Spleen (tissue), 11 donors: Measurements from ENCODE around the gene TMEM30A. TPM values are rescaled to one million over a fixed set of nuclear protein-coding genes. Genes with fewer than 3 reads are reported as not detected.

ENCODE experiments used
- DNase-seq: peaks from one replicate; pipeline ENCODE4 v3.0.0-alpha.2; 2020
- H3K27ac ChIP-seq, 8 donors: fragments of 200-600 bp; sonication (generic) in 7 of 8; 1 replicate in 4 of 8; 2 replicates in 4 of 8; pipeline versions ENCODE4 v1.5.0 to v1.8.0; 2016 to 2021; ENCODE audit warnings: inconsistent platforms in 4 of 8, mild to moderate bottlenecking in 4 of 8, moderate library complexity in 1 of 8
- H3K27me3 ChIP-seq, 7 donors: fragments of 200-600 bp; sonication (generic) in 6 of 7; replicated peaks in 1 of 7; 1 replicate in 4 of 7; 2 replicates in 3 of 7; pipeline versions ENCODE4 v1.5.0 to v1.8.0; 2016 to 2021; ENCODE audit warnings: inconsistent platforms in 3 of 7, mild to moderate bottlenecking in 1 of 7
- H3K36me3 ChIP-seq, 6 donors: fragments of 200-600 bp; sonication (generic) in 5 of 6; 1 replicate in 4 of 6; 2 replicates in 2 of 6; pipeline versions ENCODE4 v1.5.0 to v1.8.0; 2016 to 2021; ENCODE audit warnings: inconsistent platforms in 2 of 6
- H3K4me1 ChIP-seq, 6 donors: fragments of 200-600 bp; sonication (generic) in 5 of 6; 1 replicate in 3 of 6; 2 replicates in 3 of 6; pipeline versions ENCODE4 v1.5.0 to v1.8.0; 2016 to 2021; ENCODE audit warnings: inconsistent platforms in 3 of 6
- H3K4me3 ChIP-seq, 8 donors: fragments of 200-600 bp; sonication (generic) in 7 of 8; 1 replicate in 4 of 8; 2 replicates in 4 of 8; pipeline versions ENCODE4 v1.5.0 to v1.8.0; 2016 to 2021; ENCODE audit warnings: inconsistent platforms in 4 of 8, mild to moderate bottlenecking in 4 of 8, moderate library complexity in 2 of 8
- H3K9me3 ChIP-seq, 8 donors: fragments of 200-600 bp; sonication (generic) in 7 of 8; 1 replicate in 4 of 8; 2 replicates in 4 of 8; pipeline versions ENCODE4 v1.5.0 to v1.8.0; 2016 to 2021; ENCODE audit warnings: inconsistent platforms in 4 of 8
- POLR2A ChIP-seq, 3 donors: fragments of 450-650 bp; IDR thresholded peaks; one replicate each; pipeline ENCODE4 v1.5.1; 2017; ENCODE audit warnings: antibody characterized with exemption in 3 of 3, mild to moderate bottlenecking in 1 of 3
- POLR2AphosphoS5 ChIP-seq, 3 donors: sonication (generic); formaldehyde crosslinking; IDR thresholded peaks; one replicate each; pipeline ENCODE4 v1.5.1; 2017; ENCODE audit warnings: antibody characterized with exemption in 3 of 3
- WGBS, 5 donors: extraction: QIAGEN DNeasy Blood & Tissue Kit in 3 of 5; methylation state at CpG; one replicate each; pipeline versions ENCODE4 v1.1.5 to v1.1.7; 2013 to 2018; 5-methylcytosine and 5-hydroxymethylcytosine counted together
- intact Hi-C: fragments of 100-400 bp; cut with DNase I; formaldehyde crosslinking; loops from one replicate; pipeline ENCODE4 v1.15.0; 2023; ENCODE audit warnings: low total_unique reads
- polyA plus RNA-seq, 3 donors: library from polyadenylated mRNA; stranded (reverse); fragments of 200-250 nt; gene quantifications; one replicate each; pipeline ENCODE4 v1.2.1, GENCODE V29; 2013
- total RNA-seq, 7 donors: library from RNA; depleted of rRNA in 3 of 7; stranded (reverse); fragments of >200 nt in 3 of 7; fragmentation: NEBNext Ultra II Directional in 4 of 7; extraction: Animal tissue kit (Norgen Biotek cat#: 25700) in 4 of 7; gene quantifications; one replicate each; pipeline versions ENCODE4 v1.1.0 to v1.2.1, GENCODE V29; 2016 to 2021
- TF ChIP-seq, protein P1 (sequence below), 11 experiments: fragments of 200-600 bp in 7 of 11; fragments of 450-650 bp in 4 of 11; sonication (generic) in 4 of 11; IDR thresholded peaks in 8 of 11; conservative IDR thresholded peaks in 3 of 11; 1 replicate in 7 of 11; 2 replicates in 4 of 11; pipeline versions ENCODE4 v1.4.0 to v1.8.0; 2016 to 2021; ENCODE audit warnings: antibody characterized with exemption in 11 of 11, inconsistent platforms in 4 of 11, mild to moderate bottlenecking in 1 of 11
- donor health status: healthy with polysubstance abuse.
- donor health status: DM: no; HTN: no; CAD: no; lungs with moderate emphysema.
- donor health status: DM: no; HTN: no; CAD: no.
- donor health status: Bipolar disorder and iron deficiency.
- donor health status: healthy.
- donor health status: DM: no; HTN: no; CAD: no.
- donor health status: DM: yes; HTN: yes; CAD: no.

The TMEM30A gene
- total and polyA plus RNA-seq, 10 donors = 19.9 to 111 (median 88.5) TPM

DNA sequence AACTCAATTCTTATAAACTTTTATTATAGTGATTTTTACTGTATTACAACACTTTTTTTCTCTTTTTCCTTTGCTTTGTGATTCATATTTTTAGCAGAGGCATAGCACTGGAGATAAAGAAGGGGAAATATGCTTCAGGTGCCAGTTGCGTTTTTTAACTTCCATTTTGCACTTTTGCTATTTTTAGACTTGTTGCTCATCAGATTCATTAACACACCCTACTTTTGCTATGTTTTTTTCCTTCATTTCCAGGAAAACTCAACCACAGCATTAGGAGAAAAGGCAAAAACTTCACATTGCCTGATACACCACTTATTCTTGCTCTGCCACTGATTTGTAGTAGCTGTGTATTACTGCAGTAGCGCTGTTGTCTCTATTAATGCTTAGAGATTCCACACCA is 8.0 kb upstream of the TMEM30A start:
- no peak overlapping the region for H3K4me3 ChIP-seq
- TF ChIP-seq POLR2A (IDR thresholded peaks at IDR 0.05) (no peak), POLR2AphosphoS5 (IDR thresholded peaks at IDR 0.05) (no peak)
- TF ChIP-seq, protein P1, sequence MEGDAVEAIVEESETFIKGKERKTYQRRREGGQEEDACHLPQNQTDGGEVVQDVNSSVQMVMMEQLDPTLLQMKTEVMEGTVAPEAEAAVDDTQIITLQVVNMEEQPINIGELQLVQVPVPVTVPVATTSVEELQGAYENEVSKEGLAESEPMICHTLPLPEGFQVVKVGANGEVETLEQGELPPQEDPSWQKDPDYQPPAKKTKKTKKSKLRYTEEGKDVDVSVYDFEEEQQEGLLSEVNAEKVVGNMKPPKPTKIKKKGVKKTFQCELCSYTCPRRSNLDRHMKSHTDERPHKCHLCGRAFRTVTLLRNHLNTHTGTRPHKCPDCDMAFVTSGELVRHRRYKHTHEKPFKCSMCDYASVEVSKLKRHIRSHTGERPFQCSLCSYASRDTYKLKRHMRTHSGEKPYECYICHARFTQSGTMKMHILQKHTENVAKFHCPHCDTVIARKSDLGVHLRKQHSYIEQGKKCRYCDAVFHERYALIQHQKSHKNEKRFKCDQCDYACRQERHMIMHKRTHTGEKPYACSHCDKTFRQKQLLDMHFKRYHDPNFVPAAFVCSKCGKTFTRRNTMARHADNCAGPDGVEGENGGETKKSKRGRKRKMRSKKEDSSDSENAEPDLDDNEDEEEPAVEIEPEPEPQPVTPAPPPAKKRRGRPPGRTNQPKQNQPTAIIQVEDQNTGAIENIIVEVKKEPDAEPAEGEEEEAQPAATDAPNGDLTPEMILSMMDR (IDR thresholded peaks at IDR 0.05 in 8 of 11, conservative IDR thresholded peaks at IDR 0.05 in 3 of 11) = no peak
- no peak overlapping the region for H3K27ac ChIP-seq
- H3K9me3 ChIP-seq = no peaks in the 10 kb centered on the region
- peaks cover 0 to 10% (median 2%) of the 10 kb centered on the region in 6 donors for H3K4me1 ChIP-seq
- peaks cover 0 to 13% (median 0%) of the 10 kb centered on the region in 6 donors for H3K36me3 ChIP-seq
- H3K27me3 ChIP-seq = no peaks in the 10 kb centered on the region
- intact Hi-C loops = loop anchor here (10.0 kb wide), 1 partner anchor 232 kb away; no protein-coding TSS in a partner anchor
- WGBS, 5 donors = 83 to 94% (median 89%) methylated on average over 2 of the region's 2 CpGs
- no peak for DNase-seq

- TF ChIP-seq POLR2A (IDR thresholded peaks at IDR 0.05) (no peak), POLR2AphosphoS5 (IDR thresholded peaks at IDR 0.05) (no peak)
- TF ChIP-seq, protein P1 (IDR thresholded peaks at IDR 0.05 in 8 of 11, conservative IDR thresholded peaks at IDR 0.05 in 3 of 11) = no peak
- WGBS, 5 donors = 83 to 98% (median 92%) methylated on average over 1 of the region's 1 CpG
- Histone ChIP-seq H3K9me3 (no peaks in the 10 kb centered on the region), H3K36me3 (peaks cover 0 to 13% (median 0%) of the 10 kb centered on the region in 6 donors), H3K4me3 (no peak overlapping the region), H3K27me3 (no peaks in the 10 kb centered on the region), H3K27ac (no peak overlapping the region), H3K4me1 (peaks cover 0 to 18% (median 10%) of the 10 kb centered on the region in 6 donors)
- intact Hi-C loops = loop anchor here (10.0 kb wide), 1 partner anchor 233 kb away; no protein-coding TSS in a partner anchor
- DNase-seq = no peak
Measured at GRCh38 chr6:75291744-75292143, 7.2 kb upstream of the TMEM30A start.

GRCh38 chr6:75291331-75291730 is 6.7 kb upstream of the TMEM30A start:
- 76 to 88% (median 81%) methylated on average over 2 of the region's 2 CpGs for WGBS, 5 donors
- TF ChIP-seq POLR2A (IDR thresholded peaks at IDR 0.05) = no peak
- no peak for TF ChIP-seq POLR2AphosphoS5 (IDR thresholded peaks at IDR 0.05)
- TF ChIP-seq, protein P1 (IDR thresholded peaks at IDR 0.05 in 8 of 11, conservative IDR thresholded peaks at IDR 0.05 in 3 of 11) = no peak

DNA sequence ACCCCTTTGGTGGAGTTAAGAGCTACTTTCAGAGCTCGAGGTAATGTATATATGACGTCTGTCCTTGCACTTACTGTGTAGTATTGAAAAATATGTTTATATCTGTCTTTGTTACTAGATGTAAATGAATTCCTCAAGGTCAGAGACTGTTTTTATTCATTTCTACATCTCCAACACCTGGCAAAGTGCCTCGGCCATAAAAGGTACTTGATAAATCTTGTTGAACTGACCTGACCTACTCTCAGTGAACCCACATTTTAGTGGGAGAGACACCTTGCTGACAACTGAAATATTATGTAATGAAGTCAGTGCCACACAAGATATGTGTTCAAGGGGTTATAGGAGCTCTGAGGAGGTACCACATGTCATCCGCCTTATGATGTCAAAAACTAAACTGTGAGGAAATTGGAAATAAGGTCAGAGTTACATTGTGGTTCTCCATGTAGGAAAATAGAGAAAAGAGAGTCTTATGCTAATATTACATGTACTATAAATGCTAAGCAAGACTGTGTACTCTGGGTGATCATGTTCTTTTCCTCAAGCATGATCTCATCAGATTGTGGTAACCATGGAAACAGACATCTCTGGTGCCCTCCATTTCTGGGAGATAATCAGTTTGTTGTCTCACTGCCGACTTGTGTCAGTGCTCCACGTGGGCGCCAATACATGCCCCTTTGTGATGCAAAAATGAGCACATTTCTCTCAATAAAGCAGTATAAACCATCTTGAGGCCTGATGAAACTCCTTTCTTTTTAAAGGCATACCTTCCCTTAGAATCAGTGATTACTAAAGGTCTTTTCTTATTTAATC is 5.7 kb upstream of the TMEM30A start:
- Histone ChIP-seq H3K27me3 (no peaks in the 10 kb centered on the region), H3K27ac (no peak overlapping the region), H3K4me3 (no peak overlapping the region), H3K36me3 (peaks cover 0 to 13% (median 0%) of the 10 kb centered on the region in 6 donors), H3K9me3 (no peaks in the 10 kb centered on the region), H3K4me1 (peaks cover 6 to 32% (median 24%) of the 10 kb centered on the region in 6 donors)
- intact Hi-C loops = loop anchor here (10.0 kb wide), 1 partner anchor 234 kb away; no protein-coding TSS in a partner anchor
- no peak for DNase-seq
- WGBS, 5 donors = 80 to 89% (median 87%) methylated on average over 7 of the region's 7 CpGs
- TF ChIP-seq POLR2A (IDR thresholded peaks at IDR 0.05) (no peak), POLR2AphosphoS5 (IDR thresholded peaks at IDR 0.05) (no peak)
- TF ChIP-seq, protein P1 (IDR thresholded peaks at IDR 0.05 in 8 of 11, conservative IDR thresholded peaks at IDR 0.05 in 3 of 11) = no peak

More at GRCh38 chr6:75291331-75291730, 6.7 kb upstream of the TMEM30A start:
- no peaks in the 10 kb centered on the region for H3K9me3 ChIP-seq
- H3K4me3 ChIP-seq = no peak overlapping the region
- no peak for DNase-seq
- intact Hi-C loops = loop anchor here (10.0 kb wide), 1 partner anchor 233 kb away; no protein-coding TSS in a partner anchor
- no peaks in the 10 kb centered on the region for H3K27me3 ChIP-seq
- H3K4me1 ChIP-seq = peaks cover 0 to 22% (median 14%) of the 10 kb centered on the region in 6 donors
- peaks cover 0 to 13% (median 0%) of the 10 kb centered on the region in 6 donors for H3K36me3 ChIP-seq
- H3K27ac ChIP-seq = no peak overlapping the region
